Ovary (tissue), 9 donors: ENCODE results near the gene EIF5A. TPM values are rescaled to one million over a fixed set of nuclear protein-coding genes. Genes with fewer than 3 reads are reported as not detected.

Experiments used
- DNase-seq, 5 donors: peaks; one replicate each; pipeline ENCODE4 v3.0.0-alpha.2; 2019 to 2020
- H3K27ac ChIP-seq, 2 donors: fragments of 200-600 bp; one replicate each; pipeline versions ENCODE4 v1.5.1 to v1.8.0; 2019 to 2022
- H3K27me3 ChIP-seq: fragments of 200-600 bp; one replicate; pipeline ENCODE4 v1.8.0; 2022
- H3K36me3 ChIP-seq: fragments of 200-600 bp; sonication (generic); one replicate; pipeline ENCODE4 v1.5.1; 2019
- H3K4me1 ChIP-seq: one replicate; pipeline ENCODE4 v1.8.1; 2013; ENCODE audit warnings: mild to moderate bottlenecking, moderate library complexity; ENCODE audit not compliant: insufficient read depth
- H3K4me3 ChIP-seq: fragments of 200-600 bp; sonication (generic); one replicate; pipeline ENCODE4 v1.5.1; 2017
- H3K9me3 ChIP-seq, 2 donors: fragments of 200-600 bp in 1 of 2; sonication (generic) in 1 of 2; one replicate each; pipeline versions ENCODE4 v1.5.1 to v1.8.1; 2013 to 2019; ENCODE audit warnings: mild to moderate bottlenecking in 1 of 2, moderate library complexity in 1 of 2
- EP300 ChIP-seq: sonication (generic); formaldehyde crosslinking; IDR thresholded peaks from one replicate; pipeline ENCODE4 v1.6.1; 2017; ENCODE audit warnings: antibody characterized with exemption
- POLR2A ChIP-seq: fragments of 450-650 bp; IDR thresholded peaks from one replicate; pipeline ENCODE4 v1.6.1; 2017; ENCODE audit warnings: antibody characterized with exemption, mild to moderate bottlenecking, moderate library complexity
- WGBS, 3 donors: extraction: QIAGEN DNeasy Blood & Tissue Kit in 1 of 3; methylation state at CpG; one replicate each; pipeline versions ENCODE4 v1.1.5 to v1.1.7; 2013 to 2017; 5-methylcytosine and 5-hydroxymethylcytosine counted together
- intact Hi-C, 4 donors: fragments of 100-400 bp; cut with DNase I; formaldehyde crosslinking; loops; one replicate each; pipeline versions ENCODE4 v1.11.0 to v1.15.1; 2022 to 2023
- polyA plus RNA-seq, 2 donors: library from polyadenylated mRNA; stranded (reverse); fragments of 200-250 nt in 1 of 2; fragments of 350-450 nt in 1 of 2; fragmentation: Illumina TruSeq in 1 of 2; extraction: RNeasy Lipid Tissue Mini Kit (QIAGEN cat#74804) in 1 of 2; gene quantifications; one replicate each; pipeline ENCODE4 v1.2.3, GENCODE V29; 2013 to 2014
- total RNA-seq, 7 donors: library from RNA; depleted of rRNA in 2 of 7; stranded (reverse); fragments of >200 nt in 2 of 7; fragmentation: NEBNext Ultra II Directional in 3 of 7; extraction: Animal tissue kit (Norgen Biotek cat#: 25700) in 3 of 7; gene quantifications; one replicate each; pipeline versions ENCODE4 v1.1.0 to v1.2.4, GENCODE V29; 2016 to 2023
- TF ChIP-seq, protein P1 (sequence below), 3 donors: fragments of 450-650 bp in 2 of 3; fragments of 200-600 bp in 1 of 3; IDR thresholded peaks; one replicate each; pipeline versions ENCODE4 v1.5.1 to v1.8.0; 2016 to 2022; ENCODE audit warnings: antibody characterized with exemption in 3 of 3, mild to moderate bottlenecking in 1 of 3
- donor health status: DM: no; HTN: no; CAD: no; lungs with moderate emphysema.
- donor health status: DM: no; HTN: no; CAD: no.
- donor health status: Bipolar disorder and iron deficiency.
- donor health status: DM: yes; HTN: yes; CAD: no.
- donor health status: DM: no; HTN: no; CAD: no.
- donor health status: DM: yes; HTN: yes; CAD: no.

The EIF5A gene
- total and polyA plus RNA-seq, 9 donors: 55.9 to 302 (median 229) TPM

- H3K36me3 ChIP-seq: no peaks in the 10 kb centered on the region
- TF ChIP-seq, protein P1, sequence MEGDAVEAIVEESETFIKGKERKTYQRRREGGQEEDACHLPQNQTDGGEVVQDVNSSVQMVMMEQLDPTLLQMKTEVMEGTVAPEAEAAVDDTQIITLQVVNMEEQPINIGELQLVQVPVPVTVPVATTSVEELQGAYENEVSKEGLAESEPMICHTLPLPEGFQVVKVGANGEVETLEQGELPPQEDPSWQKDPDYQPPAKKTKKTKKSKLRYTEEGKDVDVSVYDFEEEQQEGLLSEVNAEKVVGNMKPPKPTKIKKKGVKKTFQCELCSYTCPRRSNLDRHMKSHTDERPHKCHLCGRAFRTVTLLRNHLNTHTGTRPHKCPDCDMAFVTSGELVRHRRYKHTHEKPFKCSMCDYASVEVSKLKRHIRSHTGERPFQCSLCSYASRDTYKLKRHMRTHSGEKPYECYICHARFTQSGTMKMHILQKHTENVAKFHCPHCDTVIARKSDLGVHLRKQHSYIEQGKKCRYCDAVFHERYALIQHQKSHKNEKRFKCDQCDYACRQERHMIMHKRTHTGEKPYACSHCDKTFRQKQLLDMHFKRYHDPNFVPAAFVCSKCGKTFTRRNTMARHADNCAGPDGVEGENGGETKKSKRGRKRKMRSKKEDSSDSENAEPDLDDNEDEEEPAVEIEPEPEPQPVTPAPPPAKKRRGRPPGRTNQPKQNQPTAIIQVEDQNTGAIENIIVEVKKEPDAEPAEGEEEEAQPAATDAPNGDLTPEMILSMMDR (IDR thresholded peaks at IDR 0.05): peak in 2 of 3 donors; percentile 39 to 67
- no peak for TF ChIP-seq EP300
- intact Hi-C loops: loop anchor here in 3 of 4 donors (2.0 to 10.0 kb wide), 5 partner anchors 82 to 212 kb away; partner anchors contain the start of genes FGF11 (in 2 of the 3), SENP3 (in 2 of the 3), TMEM102 (in 2 of the 3) and POLR2A (in 1 of the 3)
- 21 to 28% (median 21%) methylated on average over 10 of the region's 10 CpGs for WGBS, 3 donors
- H3K4me3 ChIP-seq: peak overlapping the region; percentile 64
- no peaks in the 10 kb centered on the region for H3K9me3 ChIP-seq
- H3K27me3 ChIP-seq: no peaks in the 10 kb centered on the region
- no peak for DNase-seq
- peaks cover 20% of the 10 kb centered on the region for H3K4me1 ChIP-seq
- H3K27ac ChIP-seq: peak overlapping the region; percentile 89 to 96
Observed at GRCh38 chr17:7352503-7352889, 45.1 kb downstream of the EIF5A start.

DNA sequence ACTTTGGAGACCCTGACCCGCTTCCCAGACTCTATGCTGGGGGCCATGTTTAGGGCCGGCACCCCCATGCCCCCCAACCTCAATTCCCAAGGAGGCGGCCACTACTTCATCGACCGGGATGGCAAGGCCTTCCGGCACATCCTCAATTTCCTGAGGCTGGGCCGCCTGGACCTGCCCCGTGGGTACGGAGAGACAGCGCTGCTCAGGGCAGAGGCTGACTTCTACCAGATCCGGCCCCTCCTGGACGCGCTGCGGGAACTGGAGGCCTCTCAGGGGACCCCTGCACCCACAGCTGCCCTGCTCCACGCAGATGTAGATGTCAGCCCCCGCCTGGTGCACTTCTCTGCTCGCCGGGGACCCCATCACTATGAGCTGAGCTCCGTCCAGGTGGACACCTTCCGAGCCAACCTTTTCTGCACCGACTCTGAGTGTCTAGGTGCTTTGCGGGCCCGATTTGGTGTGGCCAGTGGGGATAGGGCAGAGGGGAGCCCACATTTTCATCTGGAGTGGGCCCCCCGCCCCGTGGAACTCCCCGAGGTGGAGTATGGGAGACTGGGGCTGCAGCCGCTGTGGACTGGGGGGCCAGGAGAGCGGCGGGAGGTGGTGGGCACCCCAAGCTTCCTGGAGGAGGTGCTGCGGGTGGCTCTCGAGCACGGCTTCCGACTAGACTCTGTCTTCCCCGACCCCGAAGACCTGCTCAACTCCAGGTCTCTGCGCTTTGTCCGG, 45.6 kb downstream of the EIF5A start:
- H3K4me3 ChIP-seq: peak overlapping the region; percentile 64
- peaks cover 18% of the 10 kb centered on the region for H3K4me1 ChIP-seq
- H3K27me3 ChIP-seq: no peaks in the 10 kb centered on the region
- TF ChIP-seq, protein P1 (IDR thresholded peaks at IDR 0.05): no peak
- no peak for TF ChIP-seq EP300
- TF ChIP-seq POLR2A: no peak
- no peaks in the 10 kb centered on the region for H3K36me3 ChIP-seq
- 83 to 85% (median 85%) methylated on average over 37 of the region's 37 CpGs for WGBS, 3 donors
- no peaks in the 10 kb centered on the region for H3K9me3 ChIP-seq
- peak overlapping the region in 1 of 2 donors; percentile 19 for H3K27ac ChIP-seq
- intact Hi-C loops: loop anchor here in 3 of 4 donors (2.0 to 10.0 kb wide), 5 partner anchors 82 to 212 kb away; partner anchors contain the start of genes FGF11 (in 2 of the 3), SENP3 (in 2 of the 3), TMEM102 (in 2 of the 3) and POLR2A (in 1 of the 3)
- DNase-seq: peak in 4 of 5 donors; percentile 35 to 57 (median 55)

GRCh38 chr17:7354262-7354843, 46.9 kb downstream of the EIF5A start:
- peak in 2 of 5 donors; percentile 33 to 41 for DNase-seq
- H3K9me3 ChIP-seq: no peaks in the 10 kb centered on the region
- no peak for TF ChIP-seq POLR2A
- TF ChIP-seq EP300: no peak
- TF ChIP-seq, protein P1 (IDR thresholded peaks at IDR 0.05): no peak
- WGBS, 3 donors: 60 to 68% (median 64%) methylated on average over 9 of the region's 9 CpGs
- intact Hi-C loops: loop anchor here in 3 of 4 donors (2.0 to 10.0 kb wide), 5 partner anchors 80 to 210 kb away; partner anchors contain the start of genes TMEM102 (in 3 of the 3), FGF11 (in 2 of the 3), SENP3 (in 2 of the 3) and TNFSF13 (in 1 of the 3)
- H3K27ac ChIP-seq: no peak overlapping the region
- no peak overlapping the region for H3K4me3 ChIP-seq
- no peaks in the 10 kb centered on the region for H3K36me3 ChIP-seq
- H3K4me1 ChIP-seq: peaks cover 11% of the 10 kb centered on the region
- no peaks in the 10 kb centered on the region for H3K27me3 ChIP-seq

DNA sequence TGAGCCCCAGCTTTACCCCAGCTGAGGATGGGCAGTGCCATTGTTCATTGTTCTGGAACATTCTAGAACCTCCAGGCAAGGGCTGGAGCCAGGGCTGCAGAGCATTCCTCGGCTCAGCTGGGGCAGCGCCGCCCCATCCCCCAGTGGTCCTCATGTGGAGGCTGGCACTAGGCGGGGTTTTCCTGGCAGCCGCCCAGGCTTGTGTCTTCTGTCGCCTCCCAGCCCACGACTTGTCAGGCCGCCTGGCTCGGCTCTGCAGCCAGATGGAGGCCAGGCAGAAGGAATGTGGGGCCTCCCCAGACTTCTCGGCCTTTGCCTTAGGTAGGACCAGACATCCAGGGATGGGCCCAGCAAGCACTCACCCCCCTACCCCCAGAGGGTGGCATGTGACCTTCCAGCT, 47.6 kb downstream of the EIF5A start, which contains the start of gene TMEM95:
Gene TMEM95 (plus strand): TSS at position 104 of the 400 bp plus-strand sequence. CDS start 49 bp downstream, at position 153.
- H3K4me1 ChIP-seq: peaks cover 10% of the 10 kb centered on the region
- H3K27me3 ChIP-seq: no peaks in the 10 kb centered on the region
- DNase-seq: peak in 4 of 5 donors; percentile 35 to 62 (median 52)
- 63 to 67% (median 67%) methylated on average over 10 of the region's 10 CpGs for WGBS, 3 donors
- no peak within 1 kb of the TSS for H3K27ac ChIP-seq
- intact Hi-C loops: loop anchor here in 3 of 4 donors (2.0 to 10.0 kb wide), 4 partner anchors 80 to 210 kb away; partner anchors contain the start of genes TMEM102 (in 3 of the 3), FGF11 (in 2 of the 3), SENP3 (in 1 of the 3) and TNFSF13 (in 1 of the 3)
- no peaks in the 10 kb centered on the region for H3K9me3 ChIP-seq
- no peak for TF ChIP-seq POLR2A
- TF ChIP-seq EP300: no peak
- TF ChIP-seq, protein P1 (IDR thresholded peaks at IDR 0.05): no peak
- no peaks in the 10 kb centered on the region for H3K36me3 ChIP-seq
- H3K4me3 ChIP-seq: no peak within 1 kb of the TSS
